ENCODE results near the gene POU2F1.
A peak's percentile ranks its signal among the peaks of the same experiment; 100 is the strongest.

Gene POU2F1

DNA sequence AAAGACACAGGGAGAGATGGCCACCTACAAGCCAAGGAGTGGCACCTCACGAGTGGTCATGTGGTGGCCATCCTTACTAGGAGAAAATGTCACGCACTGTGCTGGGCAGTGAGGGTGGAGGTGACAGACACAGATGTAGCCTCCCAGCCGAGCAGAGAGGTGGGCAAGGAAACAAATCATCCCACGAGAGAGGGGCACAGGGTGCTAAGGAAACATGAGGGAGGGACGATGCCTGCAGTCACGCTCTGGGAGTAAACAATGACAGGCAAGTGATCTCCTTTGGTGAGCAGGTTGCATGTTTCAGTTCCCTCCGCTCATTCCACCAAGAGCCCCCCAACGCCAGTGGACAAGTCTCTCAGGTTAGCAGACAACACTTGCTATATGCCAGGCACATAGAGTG lies 231.8 kb downstream of the POU2F1 start:
- DNase-seq = no peak

DNA sequence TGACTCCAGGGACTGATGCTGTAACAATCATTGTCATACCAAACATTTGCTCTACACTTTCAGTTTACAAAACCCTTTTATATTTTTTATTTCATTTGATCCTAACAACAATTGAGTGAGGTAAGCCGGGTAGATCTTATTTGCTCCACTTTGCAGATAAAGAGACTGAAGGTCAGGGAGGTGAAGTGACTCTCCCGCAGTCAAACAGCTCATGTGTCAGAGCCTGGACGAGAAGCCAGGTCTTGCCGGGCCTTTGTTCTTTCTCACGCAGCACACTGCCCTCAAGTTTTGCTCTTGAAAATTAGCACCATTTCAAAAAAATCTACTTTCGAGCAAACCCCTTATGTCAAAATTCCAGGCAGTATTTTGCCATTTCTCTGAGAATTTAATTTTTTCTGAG lies 232.4 kb downstream of the POU2F1 start:
- DNase-seq = no peak

DNA sequence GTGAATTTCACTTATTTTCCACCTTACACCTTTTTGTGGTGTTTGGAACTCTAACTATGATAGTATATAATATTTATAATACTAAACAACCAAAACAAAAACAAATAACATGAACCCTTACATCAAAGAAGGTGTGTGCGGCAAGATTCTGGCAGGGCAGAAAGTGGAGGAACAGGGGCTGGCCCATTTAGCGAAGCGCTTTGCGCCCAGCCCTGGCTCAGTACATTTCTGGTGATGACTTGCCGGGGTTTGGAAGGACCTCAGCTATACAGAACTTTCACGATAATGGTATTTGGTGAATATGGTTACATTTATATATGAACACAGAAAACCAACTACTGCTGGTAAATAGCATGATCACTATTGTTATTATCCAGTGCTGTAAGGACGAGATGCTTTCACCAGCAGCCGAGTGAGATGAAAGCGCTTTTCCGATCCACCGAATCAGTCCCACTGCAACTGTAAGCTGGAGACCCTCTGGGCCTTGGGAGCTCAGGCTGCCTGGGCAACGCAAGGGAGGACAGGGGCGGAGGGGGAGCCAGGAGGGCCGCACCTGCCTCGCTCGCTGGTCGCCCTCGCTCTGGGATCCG lies 233.7 kb downstream of the POU2F1 start:
- no peak for DNase-seq

DNA sequence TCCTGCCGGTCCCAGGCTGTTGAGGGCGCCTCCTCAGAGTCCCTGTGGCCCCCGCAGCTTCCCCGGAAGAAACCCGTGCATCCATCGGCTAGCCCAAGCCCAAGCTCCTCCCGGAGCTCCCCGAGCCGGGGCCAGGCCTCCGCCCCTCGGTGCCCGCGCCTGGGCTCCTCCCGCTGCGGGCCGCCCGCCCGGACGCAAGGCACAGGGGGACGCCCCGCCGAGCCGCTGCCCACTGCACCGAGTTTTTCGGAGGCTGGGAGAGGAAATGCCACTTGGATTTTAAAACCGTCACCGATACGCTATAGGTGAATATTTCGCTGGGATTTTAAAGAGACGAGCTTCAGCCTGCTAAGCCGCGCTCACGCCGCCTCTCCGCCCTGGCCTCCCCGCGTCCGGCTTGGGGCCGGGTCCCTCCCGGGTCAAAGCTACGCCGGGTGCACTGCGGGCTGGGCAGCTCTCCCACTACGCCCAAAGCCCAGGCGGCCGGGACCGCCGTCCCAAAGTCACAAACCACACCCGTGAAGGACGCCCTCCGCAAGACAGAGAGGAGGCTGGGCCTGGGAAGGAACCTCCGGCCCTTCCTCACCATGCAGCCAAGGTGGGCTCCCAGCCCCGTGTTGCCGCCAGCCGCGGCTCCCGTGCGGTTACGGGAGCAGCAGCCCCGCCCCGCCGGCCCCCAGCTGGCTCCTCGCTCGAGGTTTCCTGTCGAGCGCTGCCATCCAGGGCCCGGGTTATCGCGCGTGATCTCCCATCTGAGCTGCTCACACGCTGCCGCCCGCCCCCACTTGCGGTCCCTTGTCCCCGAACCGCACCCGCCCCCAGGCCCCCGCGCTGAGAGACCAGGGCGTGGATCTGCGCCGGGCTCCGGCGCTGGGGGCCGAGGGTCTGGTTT lies 234.5 kb downstream of the POU2F1 start:
- DNase-seq = peak; percentile 89

- peak; percentile 33 for DNase-seq
These were observed 235.2 kb downstream of the POU2F1 start for GRCh38 chr1:167455786-167456446.

- DNase-seq = no peak
These were observed 235.8 kb downstream of the POU2F1 start for GRCh38 chr1:167456524-167456923.

GRCh38 chr1:167456926-167457325 lies 236.2 kb downstream of the POU2F1 start:
- no peak for DNase-seq

- DNase-seq = no peak
These were observed 237.4 kb downstream of the POU2F1 start for GRCh38 chr1:167457936-167458584.

DNA sequence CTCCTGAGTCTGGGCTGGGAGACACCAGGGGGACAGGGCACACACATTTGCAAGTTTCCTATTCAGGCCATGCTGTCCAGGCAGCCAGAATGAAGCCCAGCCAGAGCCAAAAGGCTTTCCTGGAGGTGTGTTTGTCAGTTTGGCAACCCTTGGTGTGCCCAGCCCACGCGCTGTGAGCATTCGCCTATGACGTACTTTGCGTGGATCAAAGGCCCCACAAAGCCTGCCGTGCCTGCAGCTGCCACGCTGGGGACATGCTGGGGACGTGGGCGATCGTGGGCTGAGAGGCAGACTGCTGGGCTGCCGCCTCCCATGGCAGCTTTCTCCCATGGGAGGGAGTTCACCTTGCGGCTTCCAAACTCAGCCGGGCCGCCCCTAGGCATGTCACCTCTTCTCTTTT lies 240.2 kb downstream of the POU2F1 start:
- DNase-seq = no peak

GRCh38 chr1:167462341-167462740 lies 241.7 kb downstream of the POU2F1 start:
- no peak for DNase-seq

DNA sequence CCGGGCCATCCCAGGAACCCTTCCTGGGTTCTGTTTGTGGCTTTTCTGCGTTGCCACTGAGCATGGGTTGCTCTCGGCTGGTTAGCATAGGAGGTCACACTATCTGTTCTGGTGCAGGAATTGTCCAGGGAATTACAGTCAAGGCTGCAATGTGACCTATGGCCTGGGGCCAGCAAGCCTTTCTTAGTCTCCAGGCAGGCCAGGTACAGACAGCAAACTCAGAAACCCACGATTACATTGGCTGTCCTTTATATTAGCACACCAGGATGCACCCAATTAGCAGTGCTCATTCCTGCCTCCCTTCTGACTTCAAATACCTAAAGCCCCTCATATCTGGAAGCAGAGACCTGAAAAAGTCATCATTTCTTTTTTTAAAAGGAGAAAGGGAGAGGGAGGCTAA lies 242.4 kb downstream of the POU2F1 start:
- DNase-seq = no peak

- no peak for DNase-seq
These were observed 243.3 kb downstream of the POU2F1 start for GRCh38 chr1:167463875-167464575.

- DNase-seq = no peak
These were observed 244.3 kb downstream of the POU2F1 start for GRCh38 chr1:167465018-167465417.

DNA sequence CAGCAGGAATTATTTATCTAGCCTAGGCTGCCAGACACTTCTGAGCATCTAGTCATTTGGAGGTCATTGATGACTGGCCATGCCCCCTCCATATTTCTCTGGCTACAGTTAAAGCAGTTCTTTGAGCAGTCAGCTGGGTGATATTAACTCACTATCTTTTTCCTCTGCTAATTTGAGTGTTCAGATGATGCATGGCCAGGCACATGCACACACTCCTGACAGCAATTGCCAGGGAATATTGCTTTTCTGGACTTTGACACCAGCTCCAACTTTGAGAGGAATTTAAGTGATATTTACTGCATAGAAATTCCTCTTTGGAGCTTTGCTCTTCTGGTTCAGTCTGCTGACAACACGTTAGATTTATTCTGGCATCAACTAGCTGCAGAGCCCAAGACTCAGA lies 245.1 kb downstream of the POU2F1 start:
- DNase-seq = no peak

- no peak for DNase-seq
These were observed 246.5 kb downstream of the POU2F1 start for GRCh38 chr1:167467126-167467710.

- no peak for DNase-seq
These were observed 247.1 kb downstream of the POU2F1 start for GRCh38 chr1:167467752-167468151.

- DNase-seq = no peak
These were observed 248.7 kb downstream of the POU2F1 start for GRCh38 chr1:167469280-167469965.

DNA sequence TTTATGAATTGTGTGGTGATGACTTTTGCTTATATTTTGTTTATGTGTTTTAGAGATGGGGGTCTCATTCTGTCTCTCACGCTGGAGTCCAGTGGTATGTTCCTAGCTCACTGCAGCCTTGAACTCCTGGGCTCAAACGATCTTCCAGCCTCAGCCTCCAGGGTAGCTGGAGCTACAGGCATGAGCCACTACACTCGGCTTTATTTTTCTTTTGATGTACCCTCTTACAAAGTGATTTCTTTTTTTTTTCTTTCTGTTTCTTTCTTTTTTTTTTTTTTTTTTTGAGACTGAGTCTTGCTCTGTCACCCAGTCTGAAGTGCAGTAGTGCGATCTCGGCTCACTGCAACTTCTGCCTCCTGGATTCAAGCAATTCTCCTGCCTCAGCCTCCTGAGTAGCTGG lies 250.9 kb downstream of the POU2F1 start:
- no peak for DNase-seq

GRCh38 chr1:167472752-167473521 lies 252.3 kb downstream of the POU2F1 start:
- no peak for DNase-seq

GRCh38 chr1:167473761-167474160 lies 253.1 kb downstream of the POU2F1 start:
- peak; percentile 19 for DNase-seq

GRCh38 chr1:167474191-167474641 lies 253.5 kb downstream of the POU2F1 start:
- no peak for DNase-seq

Measured in hematopoietic multipotent progenitor cell treated with erythropoietin and hydrocortisone succinate and interleukin-3 and kit ligand, for 6 days (in vitro differentiated cells).